ENCODE results near the gene MAP6.

MAP6 gene

GRCh38 chr11:75627906-75628668 lies 40.8 kb downstream of the MAP6 start:
- peak; percentile 50 for DNase-seq

GRCh38 chr11:75626889-75627529 lies 41.8 kb downstream of the MAP6 start:
- DNase-seq, result peak; percentile 56

GRCh38 chr11:75625991-75626888 lies 42.6 kb downstream of the MAP6 start:
- peak; percentile 93 for DNase-seq

GRCh38 chr11:75625021-75625420 lies 43.8 kb downstream of the MAP6 start:
- no peak for DNase-seq

GRCh38 chr11:75616281-75616680 lies 52.6 kb downstream of the MAP6 start:
- DNase-seq, result no peak

- DNase-seq, result no peak
Measured at GRCh38 chr11:75615751-75616150, 53.1 kb downstream of the MAP6 start.

- DNase-seq, result no peak
Measured at GRCh38 chr11:75611823-75612222, 57.0 kb downstream of the MAP6 start.

GRCh38 chr11:75606099-75606498 lies 62.7 kb downstream of the MAP6 start:
- DNase-seq, result no peak

- peak; percentile 90 for DNase-seq
Measured at GRCh38 chr11:75603791-75604736, 64.8 kb downstream of the MAP6 start.

- DNase-seq, result peak; percentile 31
Measured at GRCh38 chr11:75602951-75603350, 65.9 kb downstream of the MAP6 start.

GRCh38 chr11:75601494-75601893 lies 67.3 kb downstream of the MAP6 start:
- DNase-seq, result no peak

- no peak for DNase-seq
Measured at GRCh38 chr11:75600356-75600755, 68.5 kb downstream of the MAP6 start.

- no peak for DNase-seq
Measured at GRCh38 chr11:75598900-75599299, 69.9 kb downstream of the MAP6 start.

GRCh38 chr11:75598264-75598663 lies 70.6 kb downstream of the MAP6 start:
- DNase-seq, result no peak

GRCh38 chr11:75597636-75598035 lies 71.2 kb downstream of the MAP6 start:
- DNase-seq, result peak; percentile 43

GRCh38 chr11:75596914-75597313 lies 71.9 kb downstream of the MAP6 start:
- DNase-seq, result no peak

GRCh38 chr11:75595429-75595828 lies 73.4 kb downstream of the MAP6 start:
- DNase-seq, result no peak

GRCh38 chr11:75594211-75594610 lies 74.6 kb downstream of the MAP6 start:
- no peak for DNase-seq

- no peak for DNase-seq
Measured at GRCh38 chr11:75593286-75593915, 75.4 kb downstream of the MAP6 start.

GRCh38 chr11:75592715-75593114 lies 76.1 kb downstream of the MAP6 start:
- DNase-seq, result no peak

- no peak for DNase-seq
Measured at GRCh38 chr11:75591966-75592365, 76.9 kb downstream of the MAP6 start.

GRCh38 chr11:75591371-75591770 lies 77.5 kb downstream of the MAP6 start:
- no peak for DNase-seq
